ENCODE data around the gene C11orf65.

Gene C11orf65

DNA sequence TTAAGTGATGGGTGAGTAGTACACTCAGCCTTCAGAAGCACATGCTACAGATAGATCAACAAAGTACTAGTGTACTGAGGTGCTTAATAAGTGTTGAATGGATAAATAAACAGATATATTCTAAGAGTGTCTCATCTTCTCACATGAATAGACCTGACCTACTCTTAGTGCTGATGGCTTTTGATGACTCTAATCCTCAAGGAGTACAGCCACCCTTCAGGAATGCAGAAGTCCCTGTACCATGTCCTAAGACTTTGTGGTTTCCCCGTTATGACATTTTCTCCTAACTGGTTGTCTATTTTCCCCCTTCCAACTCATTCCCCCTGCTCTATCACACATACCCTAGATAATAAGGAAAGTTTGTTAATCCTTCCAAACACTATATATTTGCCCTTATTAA lies 61.6 kb downstream of the C11orf65 start:
- Histone ChIP-seq H3K4me1 (ENCODE audit: control insufficient read depth in 2 of 2, insufficient read depth in 1 of 2, low read depth in 1 of 2, low read length in 2 of 2) (no peaks in the 10 kb centered on the region), H2BK5ac (ENCODE audit: low read length) (no peak overlapping the region), H3K4me3 (ENCODE audit: low read length in 2 of 2) (no peak overlapping the region), H4K8ac (ENCODE audit: low read depth, low read length) (no peak overlapping the region), H2BK12ac (ENCODE audit: low read length) (no peak overlapping the region), H3K27ac (replicated peaks; ENCODE audit: low read length) (no peak overlapping the region), H3K18ac (ENCODE audit: low read length) (no peak overlapping the region), H3K14ac (ENCODE audit: low read length) (no peak overlapping the region), H3K23ac (ENCODE audit: low read depth, low read length, poor library complexity) (no peak overlapping the region), H2AFZ (ENCODE audit: low read length) (no peak overlapping the region), H3K4ac (ENCODE audit: low read length) (no peak overlapping the region), H2BK120ac (ENCODE audit: low read depth, low read length) (no peak overlapping the region), H3K9me3 (replicated peaks in 1 of 2; ENCODE audit: control insufficient read depth in 2 of 2, insufficient read depth in 1 of 2, low read depth in 1 of 2, low read length in 2 of 2) (no peaks in the 10 kb centered on the region), H2AK5ac (ENCODE audit: low read depth, low read length) (no peak overlapping the region), H4K91ac (ENCODE audit: low read depth, low read length, poor library complexity) (no peak overlapping the region), H2BK15ac (ENCODE audit: low read length) (no peak overlapping the region), H3K79me1 (ENCODE audit: low read depth, low read length) (no peaks in the 10 kb centered on the region), H3K4me2 (ENCODE audit: insufficient read depth, low read length, poor library complexity, severe bottlenecking) (no peak overlapping the region), H3K27me3 (ENCODE audit: control insufficient read depth in 3 of 3, insufficient read depth in 3 of 3, low read depth in 1 of 3, low read length in 3 of 3) (no peaks in the 10 kb centered on the region), H3K9ac (ENCODE audit: low read depth, low read length, poor library complexity) (no peak overlapping the region), H3K36me3 (replicated peaks in 1 of 2; ENCODE audit: control insufficient read depth in 2 of 2, insufficient read depth in 2 of 2, low read length in 2 of 2) (no peaks in the 10 kb centered on the region)
- DNase-seq (ENCODE audit: low spot score), result no peak
- no CpG with 5 or more reads among the region's 1 CpG for WGBS, 2 donors (ENCODE audit: extremely low coverage in 2 of 2, insufficient read length in 2 of 2, insufficient replicate concordance in 1 of 2)

GRCh38 chr11:108403052-108403451 lies 64.3 kb downstream of the C11orf65 start:
- Histone ChIP-seq H4K91ac (ENCODE audit: low read depth, low read length, poor library complexity) (no peak overlapping the region), H2AK5ac (ENCODE audit: low read depth, low read length) (no peak overlapping the region), H3K18ac (ENCODE audit: low read length) (no peak overlapping the region), H3K27ac (replicated peaks; ENCODE audit: low read length) (no peak overlapping the region), H4K8ac (ENCODE audit: low read depth, low read length) (no peak overlapping the region), H3K4me1 (ENCODE audit: control insufficient read depth in 2 of 2, insufficient read depth in 1 of 2, low read depth in 1 of 2, low read length in 2 of 2) (no peaks in the 10 kb centered on the region), H3K79me1 (ENCODE audit: low read depth, low read length) (no peaks in the 10 kb centered on the region), H2BK120ac (ENCODE audit: low read depth, low read length) (no peak overlapping the region), H3K4ac (ENCODE audit: low read length) (no peak overlapping the region), H3K4me3 (ENCODE audit: low read length in 2 of 2) (no peak overlapping the region), H3K4me2 (ENCODE audit: insufficient read depth, low read length, poor library complexity, severe bottlenecking) (no peak overlapping the region), H2BK5ac (ENCODE audit: low read length) (no peak overlapping the region), H3K23ac (ENCODE audit: low read depth, low read length, poor library complexity) (no peak overlapping the region), H3K36me3 (replicated peaks in 1 of 2; ENCODE audit: control insufficient read depth in 2 of 2, insufficient read depth in 2 of 2, low read length in 2 of 2) (no peaks in the 10 kb centered on the region), H2BK15ac (ENCODE audit: low read length) (no peak overlapping the region), H2AFZ (ENCODE audit: low read length) (no peak overlapping the region), H3K9me3 (replicated peaks in 1 of 2; ENCODE audit: control insufficient read depth in 2 of 2, insufficient read depth in 1 of 2, low read depth in 1 of 2, low read length in 2 of 2) (no peaks in the 10 kb centered on the region), H3K27me3 (ENCODE audit: control insufficient read depth in 3 of 3, insufficient read depth in 3 of 3, low read depth in 1 of 3, low read length in 3 of 3) (no peaks in the 10 kb centered on the region), H3K9ac (ENCODE audit: low read depth, low read length, poor library complexity) (no peak overlapping the region), H2BK12ac (ENCODE audit: low read length) (no peak overlapping the region), H3K14ac (ENCODE audit: low read length) (no peak overlapping the region)
- WGBS, 2 donors (ENCODE audit: extremely low coverage in 2 of 2, insufficient read length in 2 of 2, insufficient replicate concordance in 1 of 2), result no CpG with 5 or more reads among the region's 1 CpG
- DNase-seq (ENCODE audit: low spot score), result no peak

GRCh38 chr11:108402241-108402640 lies 65.1 kb downstream of the C11orf65 start:
- no peak overlapping the region for H3K4me2 ChIP-seq (ENCODE audit: insufficient read depth, low read length, poor library complexity, severe bottlenecking)
- H3K23ac ChIP-seq (ENCODE audit: low read depth, low read length, poor library complexity), result no peak overlapping the region
- H3K4me1 ChIP-seq (ENCODE audit: control insufficient read depth in 2 of 2, insufficient read depth in 1 of 2, low read depth in 1 of 2, low read length in 2 of 2), result no peaks in the 10 kb centered on the region
- no peak overlapping the region for H2BK5ac ChIP-seq (ENCODE audit: low read length)
- H3K36me3 ChIP-seq (replicated peaks in 1 of 2; ENCODE audit: control insufficient read depth in 2 of 2, insufficient read depth in 2 of 2, low read length in 2 of 2), result no peaks in the 10 kb centered on the region
- no peaks in the 10 kb centered on the region for H3K79me1 ChIP-seq (ENCODE audit: low read depth, low read length)
- no peak overlapping the region for H3K27ac ChIP-seq (replicated peaks; ENCODE audit: low read length)
- H3K4ac ChIP-seq (ENCODE audit: low read length), result no peak overlapping the region
- no peak overlapping the region for H4K8ac ChIP-seq (ENCODE audit: low read depth, low read length)
- no peak for DNase-seq (ENCODE audit: low spot score)
- H3K9ac ChIP-seq (ENCODE audit: low read depth, low read length, poor library complexity), result no peak overlapping the region
- H3K9me3 ChIP-seq (replicated peaks in 1 of 2; ENCODE audit: control insufficient read depth in 2 of 2, insufficient read depth in 1 of 2, low read depth in 1 of 2, low read length in 2 of 2), result no peaks in the 10 kb centered on the region
- H3K4me3 ChIP-seq (ENCODE audit: low read length in 2 of 2), result no peak overlapping the region
- no peak overlapping the region for H2AFZ ChIP-seq (ENCODE audit: low read length)
- no peak overlapping the region for H3K18ac ChIP-seq (ENCODE audit: low read length)
- no peak overlapping the region for H2AK5ac ChIP-seq (ENCODE audit: low read depth, low read length)
- H4K91ac ChIP-seq (ENCODE audit: low read depth, low read length, poor library complexity), result no peak overlapping the region
- WGBS, 2 donors (ENCODE audit: extremely low coverage in 2 of 2, insufficient read length in 2 of 2, insufficient replicate concordance in 1 of 2), result no CpG with 5 or more reads among the region's 1 CpG
- no peaks in the 10 kb centered on the region for H3K27me3 ChIP-seq (ENCODE audit: control insufficient read depth in 3 of 3, insufficient read depth in 3 of 3, low read depth in 1 of 3, low read length in 3 of 3)
- H2BK15ac ChIP-seq (ENCODE audit: low read length), result no peak overlapping the region
- no peak overlapping the region for H2BK12ac ChIP-seq (ENCODE audit: low read length)
- H2BK120ac ChIP-seq (ENCODE audit: low read depth, low read length), result no peak overlapping the region
- no peak overlapping the region for H3K14ac ChIP-seq (ENCODE audit: low read length)

- Histone ChIP-seq H3K27ac (replicated peaks; ENCODE audit: low read length) (no peak overlapping the region), H3K9me3 (replicated peaks in 1 of 2; ENCODE audit: control insufficient read depth in 2 of 2, insufficient read depth in 1 of 2, low read depth in 1 of 2, low read length in 2 of 2) (no peaks in the 10 kb centered on the region), H3K23ac (ENCODE audit: low read depth, low read length, poor library complexity) (no peak overlapping the region), H2BK5ac (ENCODE audit: low read length) (no peak overlapping the region), H3K79me1 (ENCODE audit: low read depth, low read length) (no peaks in the 10 kb centered on the region), H3K9ac (ENCODE audit: low read depth, low read length, poor library complexity) (no peak overlapping the region), H2BK15ac (ENCODE audit: low read length) (no peak overlapping the region), H3K18ac (ENCODE audit: low read length) (no peak overlapping the region), H2BK12ac (ENCODE audit: low read length) (no peak overlapping the region), H3K4me2 (ENCODE audit: insufficient read depth, low read length, poor library complexity, severe bottlenecking) (no peak overlapping the region), H3K4me3 (ENCODE audit: low read length in 2 of 2) (no peak overlapping the region), H3K4ac (ENCODE audit: low read length) (no peak overlapping the region), H4K8ac (ENCODE audit: low read depth, low read length) (no peak overlapping the region), H3K4me1 (ENCODE audit: control insufficient read depth in 2 of 2, insufficient read depth in 1 of 2, low read depth in 1 of 2, low read length in 2 of 2) (no peaks in the 10 kb centered on the region), H3K36me3 (replicated peaks in 1 of 2; ENCODE audit: control insufficient read depth in 2 of 2, insufficient read depth in 2 of 2, low read length in 2 of 2) (no peaks in the 10 kb centered on the region), H3K27me3 (ENCODE audit: control insufficient read depth in 3 of 3, insufficient read depth in 3 of 3, low read depth in 1 of 3, low read length in 3 of 3) (no peaks in the 10 kb centered on the region), H2BK120ac (ENCODE audit: low read depth, low read length) (no peak overlapping the region), H2AFZ (ENCODE audit: low read length) (no peak overlapping the region), H3K14ac (ENCODE audit: low read length) (no peak overlapping the region), H4K91ac (ENCODE audit: low read depth, low read length, poor library complexity) (no peak overlapping the region), H2AK5ac (ENCODE audit: low read depth, low read length) (no peak overlapping the region)
- no CpG with 5 or more reads among the region's 6 CpGs for WGBS, 2 donors (ENCODE audit: extremely low coverage in 2 of 2, insufficient read length in 2 of 2, insufficient replicate concordance in 1 of 2)
- no peak for DNase-seq (ENCODE audit: low spot score)
Observed at GRCh38 chr11:108398439-108398838, 68.9 kb downstream of the C11orf65 start.

Data from neuronal stem cell (in vitro differentiated cells).